ENCODE results near the gene ARHGAP44.

The ARHGAP44 gene

DNA sequence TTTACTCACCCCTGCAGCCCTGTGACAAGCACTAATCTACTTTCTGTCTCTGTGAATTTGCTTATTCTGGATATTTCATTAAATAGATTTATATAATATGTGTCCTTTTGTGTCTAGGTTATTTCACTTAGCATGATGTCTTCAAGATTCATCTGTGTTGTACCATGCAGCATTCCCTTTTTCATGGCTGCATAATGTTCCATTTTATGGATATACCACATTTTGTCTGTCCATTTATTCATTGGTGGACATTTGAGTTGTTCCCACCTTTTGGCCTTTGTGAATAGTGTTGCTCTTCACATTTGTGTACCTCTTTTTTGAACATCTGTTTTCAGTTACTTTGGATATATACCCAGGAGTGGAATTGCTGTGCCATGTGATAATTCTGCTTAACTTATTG lies 118.2 kb downstream of the ARHGAP44 start:
- DNase-seq: no peak

DNA sequence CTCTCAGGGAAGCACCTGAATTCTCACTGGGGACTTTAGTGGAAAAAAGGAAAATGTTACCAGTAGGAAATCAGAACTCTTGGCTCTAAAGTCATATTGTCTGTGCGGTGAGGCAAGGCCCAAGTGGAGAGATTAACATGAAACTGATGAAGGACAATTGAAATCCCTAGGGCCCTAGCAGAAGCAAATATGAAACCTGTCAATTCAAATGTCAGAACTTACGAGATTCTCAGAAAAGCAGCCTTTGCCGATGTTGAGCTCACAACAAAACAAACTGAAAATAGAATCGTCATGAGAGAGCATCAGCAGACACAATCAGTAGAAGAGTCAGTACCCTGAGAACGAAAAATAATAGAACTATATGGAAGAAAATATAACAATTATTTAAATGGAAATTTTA lies 119.7 kb downstream of the ARHGAP44 start:
- DNase-seq: no peak

DNA sequence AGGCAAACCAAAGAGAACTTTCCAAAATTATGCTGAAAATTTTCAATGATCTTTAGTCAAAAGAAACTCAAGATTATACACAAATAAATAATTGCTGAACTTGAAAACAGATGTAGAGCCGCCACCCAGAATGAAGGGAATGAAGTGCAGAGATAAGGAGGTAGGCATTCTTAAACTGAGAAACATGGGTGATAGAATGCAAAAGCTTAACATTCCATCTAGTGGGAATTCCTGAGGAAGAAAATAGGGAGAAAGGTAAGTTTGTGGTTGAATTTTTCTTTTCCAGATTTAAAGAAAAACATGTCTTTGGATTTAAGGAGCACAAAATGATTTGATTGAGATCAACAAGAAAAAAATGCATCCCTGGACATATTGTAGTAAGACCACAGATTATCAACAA lies 120.2 kb downstream of the ARHGAP44 start:
- DNase-seq: no peak

DNA sequence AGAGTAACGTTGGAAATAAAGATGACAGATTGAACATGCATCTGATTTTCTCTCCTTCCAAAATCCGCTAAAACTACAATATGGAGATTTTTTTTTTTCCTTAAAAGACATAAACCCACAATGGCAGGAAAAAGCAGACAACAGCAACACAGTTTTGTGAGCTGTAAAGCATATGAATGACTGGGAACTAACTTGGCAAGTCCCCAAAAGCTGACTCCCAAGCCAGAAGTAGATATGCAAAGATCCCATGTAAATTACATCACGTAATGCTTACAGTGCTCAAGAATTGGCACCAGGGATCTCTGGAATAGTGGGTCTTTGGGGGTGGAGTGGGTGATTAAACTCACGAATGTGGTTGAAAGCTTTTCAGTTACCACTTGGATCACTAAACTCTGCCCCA lies 121.9 kb downstream of the ARHGAP44 start:
- no peak for DNase-seq

DNA sequence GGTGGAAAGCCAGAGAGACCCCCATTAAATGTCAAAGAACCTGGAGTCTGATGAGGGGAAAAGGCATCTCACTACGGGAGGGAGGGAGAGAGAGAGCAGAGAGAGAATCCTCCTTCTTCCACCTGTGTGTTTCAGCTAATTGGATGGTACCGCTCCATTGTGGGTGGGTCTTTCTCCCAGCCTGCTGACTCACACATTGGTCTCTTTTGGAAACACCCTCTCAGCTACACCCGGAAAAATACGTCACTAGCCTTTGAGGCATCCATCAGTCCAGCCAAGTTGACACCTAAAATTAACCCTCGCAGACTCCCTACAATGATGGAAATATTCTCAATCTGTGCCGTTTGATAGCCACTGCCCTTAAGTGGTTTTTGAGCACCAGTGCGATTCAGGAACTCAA lies 128.1 kb downstream of the ARHGAP44 start:
- DNase-seq: no peak

DNA sequence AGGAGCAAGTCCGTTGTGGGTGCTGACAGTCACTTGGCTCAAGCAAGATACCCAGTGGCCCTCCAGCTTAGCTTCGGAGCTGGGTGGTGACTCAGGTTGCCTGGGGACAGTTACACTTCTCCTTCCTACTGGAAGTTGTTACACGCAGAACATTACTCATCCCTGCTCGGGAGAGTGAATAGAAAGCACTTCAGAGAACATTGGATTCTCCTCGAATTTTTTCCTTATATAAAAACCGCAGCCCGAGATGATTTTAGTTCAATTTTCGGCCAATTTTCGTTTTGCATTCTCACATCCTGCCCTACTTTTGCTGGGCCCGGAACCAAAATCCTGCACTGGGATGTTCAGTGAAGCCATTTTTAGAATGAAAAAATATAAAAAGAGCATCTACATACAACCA lies 128.8 kb downstream of the ARHGAP44 start:
- no peak for DNase-seq

DNA sequence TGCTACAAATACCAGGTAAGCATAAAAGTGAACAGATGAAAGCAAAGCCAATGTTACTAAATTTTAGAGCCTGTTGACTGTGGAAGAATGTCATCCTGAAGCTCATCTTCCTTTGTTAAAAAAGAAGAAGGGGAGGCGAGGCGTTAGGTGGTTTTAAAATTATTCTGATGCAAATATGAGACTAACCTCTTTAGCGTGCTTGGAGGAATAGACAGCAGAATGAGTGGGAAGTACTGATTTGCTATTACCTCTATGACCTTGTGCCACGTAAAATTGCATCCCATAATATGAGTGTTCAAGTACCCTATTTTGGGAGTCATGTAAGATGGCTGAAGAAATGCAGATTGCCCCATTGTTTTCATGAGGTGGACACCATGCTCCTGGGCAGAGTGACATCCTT lies 132.8 kb downstream of the ARHGAP44 start:
- no peak for DNase-seq

DNA sequence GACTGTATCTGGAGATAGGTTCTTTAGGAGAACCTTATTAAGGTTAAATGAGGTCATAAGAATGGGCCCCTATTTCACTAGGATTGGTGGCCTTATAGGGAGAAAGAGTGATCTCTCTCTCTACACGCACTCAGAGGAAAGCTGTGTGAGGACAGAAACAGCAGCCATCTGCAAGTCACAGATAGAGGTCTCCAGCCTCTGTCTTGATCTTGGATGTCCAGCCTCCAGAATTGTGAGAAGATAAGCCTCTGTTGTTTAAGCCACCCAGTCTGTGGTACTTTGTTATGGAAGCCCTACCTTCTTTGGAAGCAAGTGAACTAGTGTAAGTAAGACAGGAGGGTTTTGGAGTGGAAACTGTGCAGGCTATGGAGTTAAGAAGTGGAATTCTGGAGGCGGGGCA lies 135.3 kb downstream of the ARHGAP44 start:
- DNase-seq: no peak

DNA sequence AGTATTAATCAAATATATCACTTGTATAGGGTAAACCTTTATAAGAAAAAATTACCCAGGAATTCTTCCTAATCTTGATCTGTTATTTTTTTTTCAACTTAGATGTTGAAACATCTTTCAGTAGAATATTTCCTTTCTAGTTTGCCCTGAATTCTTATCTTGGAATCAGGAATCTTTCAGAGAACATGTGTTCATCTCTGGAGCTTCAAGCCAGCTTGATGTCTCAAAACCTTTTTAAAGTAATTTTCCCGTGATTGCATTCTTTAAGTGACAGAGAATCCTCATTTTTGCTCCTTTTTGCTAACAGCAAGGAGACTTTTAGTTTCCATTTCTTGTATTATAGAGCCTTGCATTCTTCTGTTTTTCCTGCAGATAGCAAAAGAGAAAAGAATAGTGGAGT lies 137.7 kb downstream of the ARHGAP44 start:
- DNase-seq: no peak

DNA sequence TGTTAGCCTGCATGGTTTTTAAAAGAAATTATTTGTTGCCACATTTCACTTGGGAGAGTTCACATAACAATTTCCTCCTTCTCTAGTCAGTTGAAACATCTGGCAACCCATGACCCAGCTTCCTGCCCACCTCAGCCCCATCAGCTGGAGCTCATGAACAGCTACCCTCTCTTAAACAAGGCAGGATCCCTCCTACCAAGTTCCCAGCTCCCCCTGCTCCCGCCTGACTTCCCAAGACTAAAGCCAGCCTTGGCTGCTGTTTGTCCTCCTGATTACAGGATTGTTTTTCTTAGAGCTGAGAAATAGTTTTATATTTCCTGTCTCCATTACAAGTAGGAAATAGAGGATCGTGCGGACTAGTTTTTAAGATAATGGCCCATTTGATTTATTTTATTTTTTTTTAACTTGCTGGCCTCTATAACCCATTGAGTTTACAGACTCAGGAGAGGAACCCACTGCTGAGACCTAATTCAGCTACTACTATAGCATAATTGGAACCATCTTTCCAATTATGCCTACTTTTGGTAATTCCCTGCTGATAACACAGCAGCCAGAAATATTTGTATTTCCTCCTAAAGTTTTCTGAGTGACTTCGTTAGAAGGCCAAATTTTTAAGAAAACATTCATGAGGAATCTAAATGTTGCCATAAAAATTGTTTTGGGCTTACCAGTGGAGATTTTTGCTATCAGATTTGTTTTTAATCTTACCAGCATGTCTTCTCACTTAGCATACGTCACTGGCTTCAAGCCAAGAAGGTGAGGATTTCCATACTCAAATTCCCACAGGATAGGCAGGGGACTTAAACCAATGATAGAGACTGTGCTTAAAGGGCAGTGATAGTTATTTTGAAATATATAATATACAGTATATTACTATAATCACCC lies 138.5 kb downstream of the ARHGAP44 start:
- DNase-seq: no peak

DNA sequence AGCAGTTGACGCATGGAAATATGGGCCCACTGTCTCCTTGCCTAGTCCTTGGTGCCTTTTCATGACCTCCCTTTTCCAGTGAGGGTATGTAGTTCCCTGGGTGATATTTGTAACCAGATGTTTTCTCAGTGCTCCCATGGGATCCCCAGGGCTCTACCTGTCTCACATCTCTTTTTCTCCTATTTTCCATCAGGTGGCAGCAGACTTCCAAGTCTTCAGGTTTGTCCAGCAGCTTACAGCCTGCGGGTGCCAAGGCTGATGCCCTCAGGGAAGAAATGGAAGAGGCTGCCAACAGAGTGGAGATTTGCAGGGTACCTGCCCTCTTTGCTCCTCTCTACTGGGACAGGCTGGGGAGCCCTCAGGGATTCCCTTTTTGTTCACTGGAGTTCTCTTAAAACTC lies 139.4 kb downstream of the ARHGAP44 start:
- DNase-seq: peak; percentile 0

DNA sequence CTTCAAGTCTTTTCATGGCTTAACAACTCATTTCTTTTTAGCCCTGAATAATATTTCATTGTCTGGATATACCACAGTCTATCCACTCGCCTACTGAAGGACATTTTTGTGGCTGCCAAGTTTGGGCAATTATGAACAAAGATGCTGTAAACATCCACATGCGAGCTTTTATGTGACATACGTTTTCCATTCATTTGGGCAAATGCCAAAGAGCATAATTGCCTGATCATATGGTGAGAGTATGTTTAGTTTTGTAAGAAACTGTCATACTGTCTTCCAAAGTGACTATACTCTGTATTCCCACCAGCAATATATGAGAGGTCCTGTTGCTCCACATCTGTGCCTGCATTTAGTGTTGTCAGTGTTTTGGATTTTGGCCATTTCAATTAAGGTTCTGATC lies 147.2 kb downstream of the ARHGAP44 start:
- no peak for DNase-seq

DNA sequence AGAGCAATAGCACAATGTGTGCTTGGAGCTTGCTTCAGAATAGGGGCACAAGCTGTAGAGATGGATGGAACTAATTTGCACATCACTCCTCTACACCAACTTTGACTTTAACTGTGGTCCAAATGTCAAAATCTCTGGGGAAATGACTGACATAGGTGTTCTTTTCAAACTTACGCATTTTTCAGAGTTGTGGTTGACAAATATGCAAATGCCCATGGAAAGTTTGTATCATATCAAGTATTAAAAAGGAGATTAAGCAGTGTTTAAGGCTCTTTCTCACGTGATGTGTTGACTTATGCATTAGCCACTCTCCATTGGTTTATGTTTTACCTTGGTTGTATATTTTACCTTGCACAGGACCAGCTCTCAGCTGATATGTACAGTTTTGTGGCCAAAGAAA lies 151.4 kb downstream of the ARHGAP44 start:
- DNase-seq: no peak

DNA sequence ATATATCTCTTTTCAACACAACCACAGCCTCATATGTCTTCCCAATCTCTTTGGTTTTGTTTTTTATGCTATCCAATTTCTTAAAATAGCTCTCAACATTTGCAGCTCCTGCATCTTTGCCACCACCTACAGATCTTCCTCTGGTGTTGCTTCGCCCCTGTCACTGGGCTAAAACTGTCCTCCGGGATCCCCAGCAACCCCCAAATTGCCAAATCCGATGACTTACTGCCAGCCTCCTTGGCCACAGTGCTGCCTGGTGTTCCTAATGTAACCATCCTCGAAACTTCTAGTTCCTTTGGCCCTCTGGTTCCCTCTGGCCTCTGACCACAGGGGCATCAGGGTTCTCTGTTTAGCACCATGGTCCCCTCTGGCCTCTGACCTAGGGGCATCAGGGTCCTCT lies 157.7 kb downstream of the ARHGAP44 start:
- no peak for DNase-seq

DNA sequence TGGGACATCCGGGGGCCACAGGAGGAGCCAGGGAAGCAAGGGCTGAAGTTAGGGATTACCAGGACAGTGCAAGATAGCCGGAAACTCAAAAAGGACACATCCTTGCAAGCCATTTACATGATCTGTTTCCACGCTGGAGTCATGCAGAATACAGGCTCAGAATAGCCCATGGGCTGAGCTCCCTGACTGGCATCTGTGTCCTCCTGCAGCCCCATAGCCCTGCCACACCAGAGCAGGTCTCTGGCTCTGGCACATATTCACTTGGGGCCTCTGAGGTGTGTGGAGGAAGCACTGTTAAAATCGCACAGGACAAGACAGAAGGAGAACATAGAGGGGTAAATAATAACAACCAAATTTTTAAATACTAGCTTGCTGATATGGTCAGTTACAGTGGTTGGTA lies 162.7 kb downstream of the ARHGAP44 start:
- DNase-seq: no peak

DNA sequence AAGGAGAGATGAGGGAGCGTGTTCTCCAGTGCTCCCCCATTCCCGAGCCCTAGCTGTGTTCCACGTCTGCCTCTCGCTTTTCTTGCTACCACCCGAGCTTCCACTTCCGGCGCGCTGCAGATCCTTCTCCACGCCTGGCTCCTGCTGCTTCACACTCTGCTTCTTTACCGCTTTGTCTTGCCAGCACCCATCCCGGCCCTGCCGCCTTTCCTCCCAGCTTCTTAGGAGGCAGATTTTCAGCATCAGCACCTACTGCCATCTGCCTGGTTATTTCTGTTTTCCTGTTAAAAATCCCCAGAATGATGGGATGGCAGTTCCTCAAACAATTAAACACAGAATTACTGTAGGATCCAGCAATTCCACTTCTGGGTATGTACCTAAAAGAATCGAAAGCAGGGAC lies 163.9 kb downstream of the ARHGAP44 start:
- DNase-seq: no peak

DNA sequence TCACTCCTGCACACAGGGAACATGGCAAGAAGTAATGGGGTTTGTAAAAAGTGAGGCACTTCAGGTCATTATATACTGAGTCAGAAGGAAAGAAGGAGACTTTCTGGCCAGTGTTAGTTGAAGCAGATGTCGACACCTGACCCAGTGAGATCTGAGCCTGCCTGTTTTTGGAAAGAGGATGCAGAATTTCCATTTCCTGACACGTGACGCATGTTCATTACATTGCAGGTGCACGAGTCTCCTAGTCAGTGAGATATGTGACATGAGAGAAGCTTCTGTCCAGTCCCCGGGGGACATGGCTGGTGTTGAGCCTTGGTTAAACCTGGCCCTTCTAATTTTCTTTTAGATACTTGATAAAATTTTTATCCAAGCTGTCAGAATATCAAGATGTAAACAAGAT lies 166.2 kb downstream of the ARHGAP44 start:
- DNase-seq: no peak

DNA sequence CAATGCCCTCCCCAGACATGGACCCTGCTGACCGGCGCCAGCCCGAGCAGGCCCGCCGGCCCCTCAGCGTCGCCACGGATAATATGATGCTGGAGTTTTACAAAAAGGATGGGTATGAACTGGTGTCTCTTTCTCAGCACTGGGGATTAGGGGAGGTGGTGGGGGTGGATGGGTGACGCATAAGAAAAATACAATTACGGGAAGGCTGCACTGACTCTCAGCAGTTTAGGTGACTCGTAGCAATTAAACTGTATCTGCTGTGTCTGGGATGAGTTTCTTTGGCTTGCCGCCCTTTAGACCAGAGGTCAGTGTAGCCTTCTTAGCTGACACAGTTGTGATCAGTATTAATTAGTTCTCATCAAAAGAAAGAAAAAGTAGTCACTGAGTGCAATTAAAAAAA lies 169.5 kb downstream of the ARHGAP44 start:
- DNase-seq: no peak

DNA sequence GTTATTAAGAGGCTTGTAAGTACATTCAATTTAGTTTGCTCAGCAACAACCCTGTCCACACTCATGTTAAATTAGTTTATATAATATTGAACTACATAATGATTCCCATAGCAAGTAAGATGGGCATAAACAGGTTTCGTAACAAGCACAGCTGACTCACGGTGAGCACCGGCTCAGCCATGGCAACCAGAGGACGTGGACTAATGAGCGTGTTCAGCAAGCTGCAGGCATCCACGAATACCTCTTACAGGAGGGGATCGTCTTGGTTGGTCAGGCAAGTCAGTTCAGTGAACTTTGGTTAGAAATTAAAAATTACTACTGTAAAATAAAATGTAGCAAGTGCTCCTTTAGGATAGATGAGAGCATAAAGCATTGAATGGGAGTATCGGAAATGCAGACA lies 170.1 kb downstream of the ARHGAP44 start:
- DNase-seq: no peak

DNA sequence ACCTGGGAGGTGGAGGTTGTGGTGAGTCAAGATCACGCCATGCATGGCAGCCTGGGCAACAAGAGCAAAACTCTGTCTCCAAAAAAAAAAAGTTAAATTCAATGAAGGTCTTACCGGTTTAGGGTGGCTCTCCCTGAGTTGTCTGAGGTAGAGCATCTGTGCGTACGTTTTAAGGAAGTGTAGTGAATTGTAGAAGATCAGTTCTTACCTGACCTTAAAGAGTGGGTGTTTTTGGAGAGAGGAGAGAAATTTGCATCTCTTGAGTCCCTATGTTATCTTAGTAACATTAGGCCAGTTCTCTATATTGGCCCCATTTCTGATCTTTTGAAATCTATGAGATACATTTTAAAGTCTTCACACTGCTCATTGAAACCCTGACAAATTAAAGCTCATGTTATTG lies 172.4 kb downstream of the ARHGAP44 start:
- no peak for DNase-seq

DNA sequence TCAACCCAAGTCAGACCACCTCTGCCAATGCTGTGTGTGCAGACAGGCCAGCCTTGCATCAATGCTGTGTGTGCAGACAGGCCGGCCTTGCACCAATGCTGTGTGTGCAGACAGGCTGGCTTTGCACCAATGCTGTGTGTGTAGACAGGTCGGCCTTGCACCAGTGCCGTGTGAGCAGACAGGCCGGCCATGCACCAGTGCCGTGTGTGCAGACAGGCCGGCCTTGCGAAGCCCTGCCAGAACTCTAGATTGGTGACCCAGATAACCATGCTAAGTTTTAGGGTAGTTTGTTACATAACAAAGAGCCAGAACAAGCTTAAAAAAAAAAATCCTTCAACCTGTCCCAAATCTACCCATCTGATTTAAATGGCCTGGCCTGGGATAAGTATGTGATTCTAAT lies 174.2 kb downstream of the ARHGAP44 start:
- no peak for DNase-seq

DNA sequence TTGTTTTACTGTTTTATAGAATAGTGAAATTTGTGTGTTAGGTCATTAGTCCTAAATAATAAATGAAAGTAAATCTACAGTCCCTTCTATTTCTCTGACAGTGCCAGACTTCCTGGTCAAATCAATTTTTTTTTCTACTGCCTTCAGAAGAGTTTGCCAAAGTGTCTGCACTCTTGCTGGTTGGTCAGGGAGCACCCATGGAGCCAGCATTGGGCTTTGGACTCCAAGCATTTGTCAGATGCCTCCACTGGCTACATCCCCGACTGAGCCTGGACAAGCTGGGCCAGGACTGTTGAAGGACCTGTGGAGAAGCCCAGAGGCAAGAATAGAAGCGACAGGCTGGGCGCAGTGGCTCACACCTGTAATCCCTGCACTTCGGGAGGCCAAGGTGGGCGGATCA lies 174.9 kb downstream of the ARHGAP44 start:
- no peak for DNase-seq

DNA sequence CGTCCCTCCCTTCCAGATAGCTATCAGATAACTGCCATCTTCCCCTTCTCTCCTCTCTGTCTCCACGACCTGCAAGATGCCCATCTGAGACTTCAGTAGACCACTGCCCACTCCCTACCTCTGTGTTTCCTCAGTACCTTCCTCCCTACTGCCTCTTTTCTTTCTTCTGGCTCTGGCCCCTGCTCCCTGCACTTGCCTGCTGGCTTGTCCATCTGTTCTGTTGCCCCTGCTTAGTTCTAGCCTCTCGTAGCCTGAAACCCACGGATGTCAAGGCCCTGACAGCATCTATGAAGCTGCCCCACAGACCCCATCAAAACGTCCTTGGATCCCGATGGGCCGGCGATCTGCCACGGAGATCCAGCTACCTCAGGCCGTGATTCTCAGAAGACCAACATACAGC lies 175.5 kb downstream of the ARHGAP44 start:
- DNase-seq: no peak

DNA sequence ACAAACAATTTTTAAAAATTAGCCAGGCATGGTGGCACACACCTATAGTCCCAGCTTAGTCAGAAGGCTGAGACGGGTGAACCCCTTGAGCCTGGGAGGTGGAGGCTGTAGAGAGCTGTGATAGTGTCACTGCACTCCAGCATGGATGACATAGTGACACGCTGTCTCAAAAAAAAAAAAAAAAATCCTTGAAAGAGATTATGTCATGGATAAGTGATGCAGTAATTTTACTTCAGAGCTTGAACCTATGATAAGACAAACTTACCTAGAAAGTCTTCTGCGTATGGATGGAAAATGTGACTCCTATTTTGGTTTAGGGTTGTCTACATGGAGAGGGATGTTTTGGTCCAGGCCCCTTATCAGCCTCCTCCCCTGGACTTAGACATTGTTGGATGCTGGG lies 176.7 kb downstream of the ARHGAP44 start:
- no peak for DNase-seq

DNA sequence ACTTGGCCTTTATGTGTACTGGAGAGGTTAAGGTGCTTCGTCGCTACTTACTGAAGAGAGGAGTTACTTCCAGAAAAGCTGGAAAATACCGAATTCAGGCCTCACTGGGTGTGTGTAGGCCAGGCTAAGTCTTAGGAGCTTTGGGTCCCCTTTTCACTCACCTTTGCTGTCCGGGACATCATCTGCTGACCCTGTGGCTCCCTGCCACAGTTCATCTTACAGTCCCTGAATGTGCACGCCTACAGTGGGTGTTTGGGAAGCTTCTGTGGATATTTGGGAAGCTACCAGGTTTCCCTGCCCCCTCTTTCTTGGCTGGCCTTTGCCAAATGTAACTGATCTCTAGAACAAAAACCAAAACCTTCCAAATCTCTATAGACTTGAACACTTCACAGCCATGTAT lies 177.1 kb downstream of the ARHGAP44 start:
- DNase-seq: no peak

Data from NCI-H1092 treated with DMSO at 0.1 percent for 48 hours (cell line).